HG03469 (cell line): ENCODE results near the gene ATF1.
"Not testable (repeated sequence)": the region's sequence is repeated elsewhere in the genome, so short reads cannot be mapped to it uniquely, and the experiment has no call there.

Experiments used
- ATAC-seq: cut with Tn5 transposase; IDR thresholded peaks from one replicate; pipeline ENCODE4 v1.9.1; 2021; ENCODE audit warnings: mild to moderate bottlenecking, moderate library complexity, moderate number of reproducible peaks; ENCODE audit not compliant: unreplicated experiment

ATF1 gene

GRCh38 chr12:50855218-50855617, 91.3 kb downstream of the ATF1 start:
- not testable (repeated sequence) for ATAC-seq

GRCh38 chr12:50855679-50856078, 91.8 kb downstream of the ATF1 start:
- not testable (repeated sequence) for ATAC-seq

GRCh38 chr12:50859621-50860310, 95.9 kb downstream of the ATF1 start:
- ATAC-seq = no peak

GRCh38 chr12:50862316-50862715, 98.4 kb downstream of the ATF1 start:
- ATAC-seq = no peak

GRCh38 chr12:50865266-50865665, 101.4 kb downstream of the ATF1 start:
- ATAC-seq = no peak

- not testable (repeated sequence) for ATAC-seq
These were observed 105.0 kb downstream of the ATF1 start for GRCh38 chr12:50868881-50869280.
